HG03039 (cell line): ENCODE results near the gene IQCH.

Experiments
- ATAC-seq: cut with Tn5 transposase; IDR thresholded peaks from one replicate; pipeline ENCODE4 v1.9.1; 2021; ENCODE audit warnings: mild to moderate bottlenecking, moderate library complexity; ENCODE audit not compliant: unreplicated experiment

Gene IQCH

DNA sequence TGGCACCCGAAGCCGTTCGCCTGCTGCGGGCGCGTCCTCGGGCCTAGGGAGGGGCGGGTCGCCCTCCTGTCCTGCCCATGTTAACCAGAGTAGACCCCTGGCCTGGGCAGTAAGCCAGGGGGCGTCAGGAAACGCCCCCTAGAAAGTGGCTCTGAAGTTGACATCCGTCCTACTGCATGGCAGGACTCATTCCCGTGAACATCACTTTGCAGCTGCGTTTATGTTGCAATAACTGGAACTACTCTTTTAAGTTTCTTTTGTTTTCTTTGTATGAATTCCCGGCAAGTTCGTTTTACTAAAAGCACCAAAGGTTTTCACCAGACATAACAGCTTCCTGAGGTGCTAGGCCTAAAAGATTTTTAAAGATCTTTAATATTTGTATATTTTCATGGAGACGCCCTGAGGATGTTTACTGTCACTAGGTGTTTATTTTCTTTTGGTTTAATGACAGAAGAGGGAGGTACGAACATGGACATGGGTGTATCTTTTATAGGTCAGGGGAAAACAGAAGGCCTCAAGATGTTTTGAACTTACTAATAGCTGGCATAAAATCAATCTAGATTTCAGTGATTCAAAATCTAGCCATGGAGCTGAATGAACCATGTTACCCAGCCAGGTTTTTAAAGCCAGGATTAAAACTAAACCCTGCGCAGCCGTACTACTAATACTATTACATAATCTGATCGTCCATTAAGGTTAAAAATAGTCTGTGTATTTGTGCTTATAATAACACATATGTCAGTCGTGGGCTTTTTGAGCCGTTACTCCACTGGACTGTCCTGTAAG, 267.4 kb downstream of the IQCH start:
- no peak for ATAC-seq

DNA sequence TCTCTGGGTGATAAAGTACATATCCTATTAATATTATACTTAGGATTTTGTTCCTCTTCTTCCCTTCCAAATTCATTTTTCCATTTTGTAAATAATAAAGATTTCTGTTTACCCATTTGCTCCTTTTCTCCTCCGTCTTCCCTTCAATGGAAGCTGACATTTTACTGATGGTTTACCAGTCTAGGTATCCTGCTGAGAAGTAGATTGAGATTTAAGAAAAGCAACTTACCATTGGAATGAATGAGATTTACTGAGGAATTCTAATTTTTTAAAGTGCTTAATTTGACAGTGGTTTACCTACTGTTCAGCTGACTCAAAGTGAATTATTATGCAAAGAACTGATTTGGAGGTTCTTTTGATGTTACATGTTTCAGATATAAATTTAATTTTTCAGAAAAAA, 268.7 kb downstream of the IQCH start:
- no peak for ATAC-seq

GRCh38 chr15:67524235-67524634, 269.6 kb downstream of the IQCH start:
- no peak for ATAC-seq

DNA sequence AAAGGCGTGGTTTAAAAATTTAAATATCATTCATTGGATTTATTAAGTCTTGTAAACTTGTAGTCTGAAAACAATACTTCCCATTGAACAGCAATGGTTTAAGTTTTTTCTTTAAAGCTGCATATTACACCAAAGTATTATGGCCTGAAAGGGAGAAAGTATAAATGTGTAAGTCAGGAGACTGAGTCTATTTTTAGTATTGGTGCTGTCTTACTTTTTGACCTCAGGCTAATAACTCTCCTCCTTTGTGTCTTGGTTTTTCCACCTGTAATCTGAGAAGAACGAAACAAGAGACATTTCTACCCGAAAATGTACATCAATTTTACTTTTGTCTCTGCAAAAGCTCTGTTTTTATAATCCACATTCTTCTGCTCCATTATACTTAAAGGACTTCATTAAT, 273.9 kb downstream of the IQCH start:
- ATAC-seq, result no peak

DNA sequence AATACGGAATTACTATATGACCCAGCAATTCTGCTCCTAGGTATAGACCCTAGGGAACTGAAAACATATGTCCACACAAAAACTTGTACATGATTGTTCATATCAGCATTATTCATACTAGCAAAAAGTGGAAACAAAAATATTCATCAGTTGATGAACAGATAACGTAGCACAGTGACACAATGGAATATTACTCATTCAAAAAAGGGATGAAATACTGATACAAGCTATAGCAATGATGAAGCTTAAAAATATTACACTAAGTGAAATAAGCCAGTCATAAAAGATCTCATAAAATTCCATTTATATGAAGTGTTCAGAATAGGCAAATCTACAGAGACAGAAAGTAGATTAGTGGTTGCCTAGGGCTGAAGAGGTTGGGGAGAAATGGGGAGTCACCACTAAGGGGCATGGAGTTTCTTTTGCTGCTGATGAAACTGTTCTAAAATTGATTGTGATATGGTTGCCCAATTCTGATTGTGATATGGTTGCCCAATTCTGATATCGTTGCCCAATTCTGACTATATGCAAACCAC, 276.9 kb downstream of the IQCH start:
- ATAC-seq, result no peak

DNA sequence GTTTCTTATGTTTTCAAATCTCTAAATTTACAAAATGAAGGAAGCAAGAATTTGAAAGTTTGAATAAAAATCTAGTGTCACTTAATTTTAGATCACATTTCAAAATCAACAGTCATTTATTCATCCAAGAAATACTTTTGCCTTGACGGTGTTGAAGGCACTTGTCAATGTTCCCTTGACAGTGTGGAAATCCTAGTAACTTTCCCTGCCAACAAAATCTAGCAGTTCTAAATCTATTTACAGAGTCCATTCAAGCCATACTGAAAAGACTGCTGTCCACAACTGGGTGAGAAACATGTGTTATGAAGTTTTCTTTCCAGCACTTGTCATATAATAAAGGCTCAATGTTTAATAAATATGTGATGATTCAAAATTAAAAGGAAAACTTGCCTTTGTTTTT, 279.3 kb downstream of the IQCH start:
- no peak for ATAC-seq

DNA sequence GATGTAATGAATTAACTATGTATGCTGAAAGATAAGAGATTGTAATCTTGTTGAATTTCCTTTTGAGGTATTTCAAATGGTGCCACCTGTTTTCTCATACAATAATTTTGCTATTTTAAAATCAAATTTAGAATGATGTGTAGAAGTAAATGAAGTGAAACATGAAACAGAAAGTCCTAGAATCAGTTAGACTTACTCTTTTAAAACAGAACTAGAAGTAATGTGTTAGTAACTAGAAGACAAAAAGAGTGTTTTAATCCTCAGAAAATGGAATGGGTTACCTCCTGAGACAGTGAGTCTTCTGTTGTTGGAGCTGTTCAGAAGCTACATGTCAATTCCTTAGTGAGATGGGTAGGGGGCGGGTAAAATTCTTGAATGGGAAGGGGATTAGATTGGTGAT, 279.8 kb downstream of the IQCH start:
- no peak for ATAC-seq

- no peak for ATAC-seq
Measured at GRCh38 chr15:67537771-67538170, 283.2 kb downstream of the IQCH start.

DNA sequence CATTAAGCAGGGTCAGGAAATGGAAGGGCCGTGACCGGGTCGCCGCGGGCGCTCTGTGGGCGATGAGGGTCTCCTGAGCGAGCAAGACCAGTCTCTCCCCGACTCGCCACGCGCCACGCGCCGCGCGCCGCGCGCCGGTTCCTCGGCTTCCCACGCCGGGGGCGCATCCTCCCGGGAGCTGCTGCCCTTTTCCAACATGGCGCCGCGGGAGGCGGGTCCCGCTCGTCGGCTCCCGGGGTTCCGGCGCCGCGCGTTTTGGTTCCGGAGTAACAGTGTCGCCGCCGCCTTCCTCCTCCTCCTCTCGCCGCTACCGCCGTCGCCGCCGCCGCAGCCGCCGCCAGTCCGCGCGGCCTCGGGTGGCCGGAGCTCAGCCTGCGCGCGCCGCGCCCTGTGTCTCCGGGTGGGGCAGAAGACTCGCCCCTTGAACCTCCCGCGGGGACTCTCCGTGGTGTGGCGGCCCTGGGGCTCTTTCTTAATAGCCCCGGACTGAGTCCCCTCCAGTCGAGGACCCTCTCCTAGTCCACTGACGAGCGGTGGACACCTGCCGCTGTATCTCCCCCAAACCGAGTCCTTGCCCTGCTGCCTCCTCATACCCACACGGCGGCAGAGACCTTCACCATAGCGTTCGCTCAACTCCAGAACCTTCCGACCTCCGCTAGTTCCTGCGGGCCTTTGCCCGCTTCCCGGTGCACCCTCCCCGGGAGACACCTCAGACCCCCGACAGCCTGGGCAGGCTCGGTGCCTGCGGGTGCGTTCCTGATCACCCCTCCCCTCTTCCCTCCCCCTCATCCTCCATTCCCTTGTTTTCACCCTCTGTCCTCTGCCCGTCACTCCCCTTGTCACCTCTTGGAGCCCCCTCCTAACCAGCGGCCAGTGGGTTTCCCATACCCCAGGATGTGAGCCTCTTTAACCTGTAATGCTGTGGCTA, 288.1 kb downstream of the IQCH start, which contains the start of gene MAP2K5:
Gene MAP2K5, plus strand, starts transcription at position 284 of the 928 bp plus-strand sequence. Its CDS starts 633 bp downstream, at position 917.
- peak; percentile 42 for ATAC-seq

DNA sequence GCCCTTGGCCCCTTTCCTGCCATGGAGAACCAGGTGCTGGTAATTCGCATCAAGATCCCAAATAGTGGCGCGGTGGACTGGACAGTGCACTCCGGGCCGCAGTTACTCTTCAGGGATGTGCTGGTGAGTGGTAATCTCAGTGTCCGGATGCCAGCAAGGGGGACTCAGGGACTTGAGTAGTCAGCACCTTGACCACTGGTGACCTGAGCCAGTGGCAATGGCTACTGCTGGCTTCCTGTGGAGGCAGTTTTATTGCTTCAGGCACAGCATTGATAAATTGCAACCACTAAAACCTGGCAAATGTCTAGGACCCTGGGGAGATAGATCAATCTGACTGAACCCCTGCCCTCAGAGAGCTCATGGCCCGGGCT, 288.7 kb downstream of the IQCH start:
- ATAC-seq, result no peak

- ATAC-seq, result no peak
Measured at GRCh38 chr15:67544475-67544874, 289.9 kb downstream of the IQCH start.

- no peak for ATAC-seq
Measured at GRCh38 chr15:67545864-67546263, 291.3 kb downstream of the IQCH start.

DNA sequence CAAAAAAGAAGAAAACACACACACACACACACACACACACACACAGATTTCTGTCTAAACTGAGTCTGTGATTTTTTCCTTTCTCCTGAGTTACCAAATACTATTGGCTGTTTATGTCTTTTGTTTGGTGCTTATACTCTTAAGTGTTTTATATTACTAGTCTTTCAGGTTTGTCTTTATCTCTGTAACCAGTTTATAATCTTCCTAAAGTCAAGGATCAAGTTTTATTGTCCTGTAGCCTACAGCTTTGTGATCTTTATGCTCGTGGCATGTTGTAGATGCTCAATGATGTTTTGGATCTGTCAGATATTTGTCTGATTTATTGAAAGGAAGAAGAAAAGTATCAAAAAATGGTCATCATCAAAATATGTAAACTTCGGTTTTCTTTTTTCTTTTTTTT, 292.5 kb downstream of the IQCH start:
- ATAC-seq, result no peak

DNA sequence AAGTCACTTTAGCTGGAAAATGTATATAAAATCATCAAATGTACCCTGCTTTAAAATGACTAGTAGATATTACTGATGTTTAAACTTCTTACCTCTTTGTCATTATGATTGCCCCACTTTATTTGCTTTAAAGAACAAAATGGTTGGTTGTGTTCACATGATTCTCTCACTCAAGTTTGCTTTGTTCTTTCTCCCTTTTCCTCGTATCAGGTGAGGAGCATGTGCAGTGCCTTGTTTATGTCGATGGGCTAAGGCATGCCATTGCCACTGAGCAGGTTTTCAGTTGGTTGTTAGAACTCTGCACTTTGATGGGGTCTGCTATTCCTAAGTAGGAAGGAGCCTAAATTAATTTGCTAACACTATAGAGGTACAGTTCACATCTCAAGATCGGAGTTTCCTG, 293.2 kb downstream of the IQCH start:
- ATAC-seq, result no peak

- no peak for ATAC-seq
Measured at GRCh38 chr15:67548236-67548852, 293.8 kb downstream of the IQCH start.

DNA sequence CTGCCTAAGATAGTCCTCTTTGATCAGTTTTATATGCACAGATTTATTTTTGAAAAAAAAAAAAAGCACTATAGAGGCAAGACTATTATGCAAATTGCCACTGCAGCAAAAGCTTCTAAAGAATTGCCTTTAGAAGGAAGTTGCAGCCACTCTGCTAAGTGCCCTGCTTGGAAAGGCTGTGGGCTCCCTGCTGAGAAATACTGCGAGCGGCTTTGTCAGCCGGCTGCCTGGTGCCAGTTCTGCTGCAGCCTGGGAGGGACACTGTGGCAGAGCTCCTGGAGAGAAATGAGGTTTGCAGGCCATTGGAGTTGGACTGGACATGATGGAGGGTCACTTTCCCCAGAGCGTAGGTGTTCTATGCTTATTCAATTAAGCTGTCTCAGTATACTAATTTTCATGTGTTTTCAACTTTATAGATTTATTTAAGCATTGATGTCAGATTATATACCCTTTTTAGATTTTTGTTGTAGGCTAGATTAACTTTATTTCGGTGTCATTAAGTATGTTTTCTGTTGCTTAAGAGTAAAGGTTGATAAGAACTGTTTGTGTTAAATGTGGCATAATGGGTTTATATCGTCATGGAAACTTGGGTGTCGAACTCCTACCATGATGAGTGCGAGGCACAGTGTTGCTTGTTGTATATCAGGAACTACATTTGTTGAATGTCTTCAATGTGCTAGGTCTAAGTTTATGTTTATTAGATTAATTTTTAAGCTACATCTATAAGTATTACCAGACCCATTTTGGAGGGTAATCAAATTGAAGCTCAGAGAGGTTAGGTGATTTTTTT, 294.5 kb downstream of the IQCH start:
- no peak for ATAC-seq

DNA sequence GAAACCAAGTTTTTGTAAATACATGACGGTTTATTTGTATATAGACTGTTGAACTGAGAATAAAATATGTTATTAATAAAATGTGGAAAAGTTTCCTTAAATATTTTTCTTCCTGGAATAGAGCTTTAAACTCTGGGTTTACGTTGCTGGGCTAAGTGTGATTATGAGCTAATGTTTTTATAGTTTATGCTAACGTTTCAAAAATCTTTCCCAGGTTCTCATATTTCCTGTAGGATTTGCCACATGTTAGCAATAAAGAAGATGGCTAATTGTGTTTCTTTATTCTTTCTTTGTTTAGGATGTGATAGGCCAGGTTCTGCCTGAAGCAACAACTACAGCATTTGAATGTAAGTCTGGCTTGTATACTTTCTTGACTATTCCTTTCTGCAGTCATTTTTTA, 295.1 kb downstream of the IQCH start:
- no peak for ATAC-seq

GRCh38 chr15:67550522-67550921, 295.9 kb downstream of the IQCH start:
- no peak for ATAC-seq

DNA sequence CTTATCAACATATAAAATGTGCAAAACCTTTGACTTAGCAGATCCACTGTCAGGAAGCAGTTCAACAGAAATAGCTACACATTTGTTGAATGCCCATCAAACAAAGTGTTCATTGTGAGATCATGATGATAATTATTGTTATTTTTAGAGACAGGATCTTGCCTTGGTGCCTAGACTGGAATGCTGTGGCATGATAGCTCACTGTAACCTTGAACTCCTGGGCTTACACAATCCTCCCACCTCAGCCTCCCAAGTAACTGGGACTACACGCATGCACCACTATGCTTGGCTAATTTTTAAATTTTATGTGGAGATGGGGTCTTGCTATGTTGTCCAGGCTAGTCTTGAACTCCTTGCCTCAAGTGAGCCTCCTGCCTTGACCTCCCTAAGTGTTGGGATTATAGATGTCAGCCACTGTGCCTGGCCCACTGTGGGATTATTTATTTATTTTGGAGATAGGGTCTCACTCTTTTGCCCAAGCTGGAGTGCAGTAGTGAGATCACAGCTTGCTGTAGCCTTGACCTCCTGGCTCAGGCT, 296.7 kb downstream of the IQCH start:
- ATAC-seq, result no peak
